ENCODE results near the gene CDR2L.
A peak's percentile ranks its signal among the peaks of the same experiment; 100 is the strongest.

DNA sequence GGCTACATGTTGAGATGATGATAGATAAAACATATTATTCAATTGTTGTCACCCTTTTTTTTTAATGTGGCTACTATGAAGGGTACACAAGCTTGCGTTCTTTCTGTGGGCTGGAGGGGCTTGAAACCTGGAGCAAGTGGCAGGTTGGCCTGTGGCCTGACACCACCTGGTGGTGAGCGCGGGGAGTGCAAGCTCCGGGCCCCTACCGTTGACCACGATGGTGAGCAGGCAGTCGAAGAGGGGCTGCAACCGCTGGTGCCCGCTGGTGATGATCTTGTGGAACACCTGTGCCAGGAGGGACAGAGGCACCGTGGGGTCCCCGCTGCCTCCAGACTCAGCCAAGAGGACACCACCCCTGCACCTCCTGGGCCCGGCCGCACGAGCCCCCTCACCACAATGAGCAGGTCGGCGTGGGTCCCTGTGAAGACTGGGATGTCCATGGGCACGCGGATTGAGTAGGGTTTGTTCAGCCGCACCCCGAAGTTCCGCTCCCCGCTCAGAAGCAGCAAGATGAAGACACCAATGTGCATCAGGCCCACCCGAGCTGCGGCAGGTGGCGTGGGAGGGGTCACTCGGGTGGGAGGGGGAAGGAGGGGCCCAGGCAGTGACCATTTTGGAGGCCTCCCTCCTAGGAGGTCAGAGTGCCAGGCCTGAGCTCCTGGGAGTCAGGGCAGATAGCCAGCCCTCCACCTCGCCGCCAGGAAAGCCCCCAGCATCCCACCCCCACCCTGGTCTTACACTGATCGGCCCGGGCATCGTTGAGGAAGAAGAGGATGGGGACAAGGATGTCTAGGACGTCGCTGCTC is 29.3 kb upstream of the CDR2L start:
- TF ChIP-seq, protein P1, sequence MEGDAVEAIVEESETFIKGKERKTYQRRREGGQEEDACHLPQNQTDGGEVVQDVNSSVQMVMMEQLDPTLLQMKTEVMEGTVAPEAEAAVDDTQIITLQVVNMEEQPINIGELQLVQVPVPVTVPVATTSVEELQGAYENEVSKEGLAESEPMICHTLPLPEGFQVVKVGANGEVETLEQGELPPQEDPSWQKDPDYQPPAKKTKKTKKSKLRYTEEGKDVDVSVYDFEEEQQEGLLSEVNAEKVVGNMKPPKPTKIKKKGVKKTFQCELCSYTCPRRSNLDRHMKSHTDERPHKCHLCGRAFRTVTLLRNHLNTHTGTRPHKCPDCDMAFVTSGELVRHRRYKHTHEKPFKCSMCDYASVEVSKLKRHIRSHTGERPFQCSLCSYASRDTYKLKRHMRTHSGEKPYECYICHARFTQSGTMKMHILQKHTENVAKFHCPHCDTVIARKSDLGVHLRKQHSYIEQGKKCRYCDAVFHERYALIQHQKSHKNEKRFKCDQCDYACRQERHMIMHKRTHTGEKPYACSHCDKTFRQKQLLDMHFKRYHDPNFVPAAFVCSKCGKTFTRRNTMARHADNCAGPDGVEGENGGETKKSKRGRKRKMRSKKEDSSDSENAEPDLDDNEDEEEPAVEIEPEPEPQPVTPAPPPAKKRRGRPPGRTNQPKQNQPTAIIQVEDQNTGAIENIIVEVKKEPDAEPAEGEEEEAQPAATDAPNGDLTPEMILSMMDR (IDR thresholded peaks at IDR 0.05) = peak; percentile 92
- TF ChIP-seq RAD21 (conservative IDR thresholded peaks at IDR 0.05 in 1 of 2, IDR thresholded peaks at IDR 0.05 in 1 of 2) (peak; percentile 83 to 92), EP300 (IDR thresholded peaks at IDR 0.05) (no peak)

All from A549 (cell line).